ENCODE data around the gene MAPK1. TPM values are rescaled to one million over a fixed set of nuclear protein-coding genes. Genes with fewer than 3 reads are reported as not detected.

The MAPK1 gene
- total RNA-seq, 1 donor from 2014 or later, result 91.3 TPM

GRCh38 chr22:21709688-21710087 is 157.8 kb downstream of the MAPK1 start:
- DNase-seq (ENCODE audit: low spot score), result no peak
- Mint-ChIP-seq H3K27me3 (ENCODE audit: insufficient read depth) (peaks cover 6% of the 10 kb centered on the region), H3K36me3 (ENCODE audit: low read depth) (peaks cover 1% of the 10 kb centered on the region), H3K4me1 (ENCODE audit: low read depth) (peaks cover 7% of the 10 kb centered on the region), H3K4me3 (no peak overlapping the region), H3K27ac (peak overlapping the region; percentile 38), H3K9me3 (no peaks in the 10 kb centered on the region)
- intact Hi-C loops (cut with micrococcal nuclease), result loop anchor here (5.0 kb wide), 1 partner anchor 158 kb away; the partner anchor contains the start of gene MAPK1

GRCh38 chr22:21708960-21709359 is 158.5 kb downstream of the MAPK1 start:
- H3K27me3 Mint-ChIP-seq (ENCODE audit: insufficient read depth), result peaks cover 6% of the 10 kb centered on the region
- no peak overlapping the region for H3K4me3 Mint-ChIP-seq
- intact Hi-C loops (cut with micrococcal nuclease), result no loop called here
- no peak overlapping the region for H3K27ac Mint-ChIP-seq
- peaks cover 1% of the 10 kb centered on the region for H3K36me3 Mint-ChIP-seq (ENCODE audit: low read depth)
- DNase-seq (ENCODE audit: low spot score), result no peak
- H3K9me3 Mint-ChIP-seq, result no peaks in the 10 kb centered on the region
- peaks cover 7% of the 10 kb centered on the region for H3K4me1 Mint-ChIP-seq (ENCODE audit: low read depth)

- no peaks in the 10 kb centered on the region for H3K36me3 Mint-ChIP-seq (ENCODE audit: low read depth)
- H3K4me1 Mint-ChIP-seq (ENCODE audit: low read depth), result no peaks in the 10 kb centered on the region
- no peaks in the 10 kb centered on the region for H3K9me3 Mint-ChIP-seq
- no peak overlapping the region for H3K4me3 Mint-ChIP-seq
- intact Hi-C loops (cut with micrococcal nuclease), result no loop called here
- peaks cover 2% of the 10 kb centered on the region for H3K27me3 Mint-ChIP-seq (ENCODE audit: insufficient read depth)
- no peak for DNase-seq (ENCODE audit: low spot score)
- no peak overlapping the region for H3K27ac Mint-ChIP-seq
These were observed 159.8 kb downstream of the MAPK1 start for GRCh38 chr22:21707677-21708076.

Other genes with a start within 250 kb of the MAPK1 start
- gene YDJC, start 237.6 kb downstream of the MAPK1 start, total RNA-seq, result 51.7 and 51.8 TPM in 2 replicates
- 0.54 and 0.73 TPM in 2 replicates for gene CCDC116, start 234.9 kb downstream of the MAPK1 start, total RNA-seq
- gene SDF2L1, start 225.3 kb downstream of the MAPK1 start, total RNA-seq, result 98.8 and 100 TPM in 2 replicates
- 53.1 and 53.3 TPM in 2 replicates for gene PPIL2, start 201.6 kb downstream of the MAPK1 start, total RNA-seq
- gene YPEL1, start 131.9 kb downstream of the MAPK1 start, total RNA-seq, result 0.34 and 0.71 TPM in 2 replicates
- 28.5 and 28.7 TPM in 2 replicates for gene PPM1F, start 85.2 kb upstream of the MAPK1 start, total RNA-seq
- 48.4 and 51.9 TPM in 2 replicates for gene TOP3B, start 115.1 kb upstream of the MAPK1 start, total RNA-seq